HepG2 (cell line): Measurements from ENCODE around the gene RHOBTB1. TPM values are rescaled to one million over a fixed set of nuclear protein-coding genes. Genes with fewer than 3 reads are reported as not detected.

ENCODE experiments used
- FOXJ3 ChIP-seq: sonication (generic); formaldehyde crosslinking; IDR thresholded peaks from 2 replicates; pipeline ENCODE4 v1.4.0; 2020; ENCODE audit warnings: missing genetic modification reagents, mild to moderate bottlenecking, borderline replicate concordance
- HIC2 ChIP-seq: sonication (generic); formaldehyde crosslinking; IDR thresholded peaks from 2 replicates; pipeline ENCODE4 v1.9.0; 2022; ENCODE audit warnings: low read depth, missing genetic modification reagents
- NCOA1 ChIP-seq: sonication (generic); formaldehyde crosslinking; IDR thresholded peaks from 2 replicates; pipeline ENCODE4 v1.9.0; 2021; ENCODE audit warnings: missing genetic modification reagents
- NFATC3 ChIP-seq: sonication (generic); formaldehyde crosslinking; IDR thresholded peaks from 2 replicates; pipeline ENCODE4 v1.5.1; 2020; ENCODE audit warnings: mild to moderate bottlenecking, missing genetic modification reagents
- PBX2 ChIP-seq: IDR thresholded peaks from 2 replicates; pipeline ENCODE4 v1.6.1; 2016; ENCODE audit warnings: control low read depth
- RBFOX2 ChIP-seq: fragments of 200-400 bp; formaldehyde crosslinking; IDR thresholded peaks from 2 replicates; pipeline ENCODE4 v1.6.1; 2017; ENCODE audit warnings: low read depth, mild to moderate bottlenecking, low read length
- SOX6 ChIP-seq, 2 experiments: fragments of 450-650 bp in 1 of 2; sonication (generic) in 1 of 2; formaldehyde crosslinking in 1 of 2; IDR thresholded peaks; 2 replicates each; pipeline versions ENCODE4 v1.4.0 to v1.6.1; 2017 to 2020; ENCODE audit warnings: antibody characterized with exemption in 1 of 2, mild to moderate bottlenecking in 1 of 2, missing genetic modification reagents in 1 of 2
- SSRP1 ChIP-seq: IDR thresholded peaks from 2 replicates; pipeline ENCODE4 v1.6.1; 2016; ENCODE audit warnings: control low read depth
- ZFP36L2 ChIP-seq: sonication (generic); formaldehyde crosslinking; IDR thresholded peaks from 2 replicates; pipeline ENCODE4 v1.4.0; 2020; ENCODE audit warnings: missing genetic modification reagents
- ZFP41 ChIP-seq: sonication (generic); formaldehyde crosslinking; IDR thresholded peaks from 2 replicates; pipeline ENCODE4 v1.4.0; 2020; ENCODE audit warnings: mild to moderate bottlenecking, missing genetic modification reagents, borderline replicate concordance
- ZNF234 ChIP-seq: sonication (generic); formaldehyde crosslinking; conservative IDR thresholded peaks from 2 replicates; pipeline ENCODE4 v1.5.1; 2020; ENCODE audit warnings: mild to moderate bottlenecking, missing genetic modification reagents
- ZNF414 ChIP-seq: sonication (generic); formaldehyde crosslinking; IDR thresholded peaks from 2 replicates; pipeline ENCODE4 v1.5.0; 2020; ENCODE audit warnings: missing genetic modification reagents
- ZNF891 ChIP-seq: sonication (generic); formaldehyde crosslinking; IDR thresholded peaks from 2 replicates; pipeline ENCODE4 v1.5.0; 2020; ENCODE audit warnings: mild to moderate bottlenecking, missing genetic modification reagents
- polyA plus RNA-seq, 8 experiments: library from polyadenylated mRNA; depleted of rRNA in 3 of 8; stranded (reverse) in 7 of 8; unstranded in 1 of 8; fragments of >200 nt; fragmentation: Illumina TruSeq in 4 of 8; extraction: Trizol in 4 of 8; gene quantifications; 2 replicates each; pipeline versions ENCODE4 v1.2.1 to v1.2.3, GENCODE V29; 2011 to 2016; ENCODE audit warnings: low read depth in 4 of 8, missing spikeins in 1 of 8, mixed read lengths in 1 of 8; ENCODE audit not compliant: insufficient read depth in 1 of 8
- total RNA-seq, 5 experiments: library from RNA; depleted of rRNA; stranded (reverse); fragments of >200 nt; fragmentation: Illumina TruSeq; extraction: Trizol; gene quantifications; 2 replicates each; pipeline ENCODE4 v1.2.3, GENCODE V29; 2016; ENCODE audit warnings: low read depth in 1 of 5
- TF ChIP-seq, protein P1 (sequence below): sonication (generic); formaldehyde crosslinking; IDR thresholded peaks from 2 replicates; pipeline ENCODE4 v1.8.1; 2023; ENCODE audit warnings: missing genetic modification reagents, inconsistent platforms, borderline replicate concordance
- TF ChIP-seq, protein P2 (sequence below): sonication (generic); formaldehyde crosslinking; IDR thresholded peaks from 2 replicates; pipeline ENCODE4 v1.4.0; 2020; ENCODE audit warnings: missing genetic modification reagents
- TF ChIP-seq, protein P3 (sequence below): sonication (generic); formaldehyde crosslinking; IDR thresholded peaks from 2 replicates; pipeline ENCODE4 v1.8.1; 2023; ENCODE audit warnings: mild to moderate bottlenecking, moderate library complexity, missing genetic modification reagents

Gene RHOBTB1
- total and polyA plus RNA-seq, 2 of the 13 experiments (the other 11 are each of a cell fraction or from before 2014, with no cell fraction given), result 18.8 to 59.5 TPM

GRCh38 chr10:60944058-60944909, at the start of gene RHOBTB1 (continued):
- TF ChIP-seq, protein P1, sequence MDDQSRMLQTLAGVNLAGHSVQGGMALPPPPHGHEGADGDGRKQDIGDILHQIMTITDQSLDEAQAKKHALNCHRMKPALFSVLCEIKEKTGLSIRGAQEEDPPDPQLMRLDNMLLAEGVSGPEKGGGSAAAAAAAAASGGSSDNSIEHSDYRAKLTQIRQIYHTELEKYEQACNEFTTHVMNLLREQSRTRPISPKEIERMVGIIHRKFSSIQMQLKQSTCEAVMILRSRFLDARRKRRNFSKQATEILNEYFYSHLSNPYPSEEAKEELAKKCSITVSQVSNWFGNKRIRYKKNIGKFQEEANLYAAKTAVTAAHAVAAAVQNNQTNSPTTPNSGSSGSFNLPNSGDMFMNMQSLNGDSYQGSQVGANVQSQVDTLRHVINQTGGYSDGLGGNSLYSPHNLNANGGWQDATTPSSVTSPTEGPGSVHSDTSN (CRISPR knock-in tag), result no peak
- TF ChIP-seq ZNF891 (CRISPR knock-in tag), result no peak
- no peak for TF ChIP-seq ZFP36L2 (CRISPR knock-in tag)
- TF ChIP-seq, protein P2, sequence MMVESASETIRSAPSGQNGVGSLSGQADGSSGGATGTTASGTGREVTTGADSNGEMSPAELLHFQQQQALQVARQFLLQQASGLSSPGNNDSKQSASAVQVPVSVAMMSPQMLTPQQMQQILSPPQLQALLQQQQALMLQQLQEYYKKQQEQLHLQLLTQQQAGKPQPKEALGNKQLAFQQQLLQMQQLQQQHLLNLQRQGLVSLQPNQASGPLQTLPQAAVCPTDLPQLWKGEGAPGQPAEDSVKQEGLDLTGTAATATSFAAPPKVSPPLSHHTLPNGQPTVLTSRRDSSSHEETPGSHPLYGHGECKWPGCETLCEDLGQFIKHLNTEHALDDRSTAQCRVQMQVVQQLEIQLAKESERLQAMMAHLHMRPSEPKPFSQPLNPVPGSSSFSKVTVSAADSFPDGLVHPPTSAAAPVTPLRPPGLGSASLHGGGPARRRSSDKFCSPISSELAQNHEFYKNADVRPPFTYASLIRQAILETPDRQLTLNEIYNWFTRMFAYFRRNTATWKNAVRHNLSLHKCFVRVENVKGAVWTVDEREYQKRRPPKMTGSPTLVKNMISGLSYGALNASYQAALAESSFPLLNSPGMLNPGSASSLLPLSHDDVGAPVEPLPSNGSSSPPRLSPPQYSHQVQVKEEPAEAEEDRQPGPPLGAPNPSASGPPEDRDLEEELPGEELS (CRISPR knock-in tag), result no peak
- no peak for TF ChIP-seq NCOA1 (CRISPR knock-in tag)
- TF ChIP-seq, protein P3, sequence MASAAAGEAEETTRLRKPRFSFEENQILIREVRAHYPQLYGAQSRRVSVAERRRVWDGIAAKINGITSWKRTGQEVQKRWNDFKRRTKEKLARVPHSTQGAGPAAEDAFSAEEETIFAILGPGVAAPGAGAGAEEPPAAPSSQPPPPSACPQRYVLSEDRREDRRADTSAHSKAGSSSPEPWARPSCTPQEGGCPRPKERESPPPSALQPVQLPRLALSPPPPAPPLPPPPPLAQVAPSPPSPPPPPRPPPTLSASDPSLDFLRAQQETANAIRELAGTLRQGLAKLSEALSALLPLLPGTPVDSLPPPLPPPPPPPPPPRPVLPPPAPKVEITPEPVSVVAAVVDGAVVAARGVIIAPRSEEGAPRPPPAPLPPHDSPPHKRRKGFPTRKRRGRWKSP (CRISPR knock-in tag), result 0 out of 2 replicates have a peak, but pooled peaks have one; percentile 25
- TF ChIP-seq SSRP1 (CRISPR knock-in tag), result no peak
- TF ChIP-seq ZFP41 (CRISPR knock-in tag), result no peak
- TF ChIP-seq RBFOX2, result peak; percentile 79
- no peak for TF ChIP-seq SOX6 (IDR thresholded peaks at IDR 0.05)
- 0 out of 2 replicates have a peak, but pooled peaks have one; percentile 7 for TF ChIP-seq SOX6 (CRISPR knock-in tag; IDR thresholded peaks at IDR 0.05)
- TF ChIP-seq ZNF414 (CRISPR knock-in tag), result no peak
- TF ChIP-seq FOXJ3 (CRISPR knock-in tag), result no peak
- no peak for TF ChIP-seq HIC2
- no peak for TF ChIP-seq ZNF234 (CRISPR knock-in tag)
- no peak for TF ChIP-seq NFATC3
- no peak for TF ChIP-seq PBX2 (CRISPR knock-in tag)
